HCT116 (cell line): Measurements from ENCODE around the gene IFIT1. TPM values are rescaled to one million over a fixed set of nuclear protein-coding genes. Genes with fewer than 3 reads are reported as not detected.
"Not testable (repeated sequence)": the region's sequence is repeated elsewhere in the genome, so short reads cannot be mapped to it uniquely, and the experiment has no call there.

ENCODE experiments used
- ATAC-seq: fragments of 200-7000 bp; cut with Tn5 transposase; 2 replicates; pipeline ENCODE4 v1.9.1; 2020; ENCODE audit warnings: mild to moderate bottlenecking, moderate library complexity
- BruUV-seq: library from RNA; stranded (reverse); fragments of 400-500 nt; replicated peaks from 2 replicates; lab custom pipeline; 2021; lab: Mats Ljungman, UMichigan
- CTCF ChIA-PET: fragments of 300-600 bp; sonication (Branson Sonifier 250); formaldehyde crosslinking; loops from one replicate; lab custom pipeline; 2021; ENCODE audit warnings: antibody characterized with exemption; lab: Charles Lee
- POLR2A ChIA-PET: fragments of 300-600, 350-600 bp; sonication (Branson Sonifier 250); formaldehyde crosslinking; loops from one replicate; lab custom pipeline; 2021; ENCODE audit warnings: antibody characterized with exemption; lab: Charles Lee
- RAD21 ChIA-PET, 2 experiments: fragments of 300-600 bp; sonication (Branson Sonifier 250); formaldehyde crosslinking; loops; one replicate each; lab custom pipeline; 2023; ENCODE audit warnings: low total read pairs in 2 of 2; ENCODE audit not compliant: uncharacterized antibody in 2 of 2, unreplicated experiment in 2 of 2, low non-redundant PET in 1 of 2; lab: Charles Lee
- DNase-seq: peaks from one replicate; pipeline ENCODE4 v3.0.0-alpha.2; 2010; ENCODE audit warnings: low read depth, low spot score
- H2AFZ ChIP-seq: fragments of 200-600 bp; shearing (Covaris generic), sonication (generic); 2 replicates; pipeline ENCODE4 v1.6.1; 2017; ENCODE audit warnings: low read depth, mixed run types, mixed read lengths, antibody characterized with exemption, low read length; ENCODE audit not compliant: poor library complexity, severe bottlenecking
- H3K27ac ChIP-seq: 2 replicates; pipeline ENCODE4 v1.5.1; 2012; ENCODE audit warnings: low read depth, low read length
- H3K27me3 ChIP-seq: fragments of 200-600 bp; sonication (generic); 2 replicates; pipeline ENCODE4 v1.6.1; 2016; ENCODE audit warnings: mixed run types, low read length, mixed read lengths; ENCODE audit not compliant: insufficient read depth
- H3K36me3 ChIP-seq, 2 experiments: fragments of 200-500 bp in 1 of 2; fragments of 200-600 bp in 1 of 2; sonication (Bioruptor generic) in 1 of 2; sonication (generic) in 1 of 2; 2 replicates each; pipeline versions ENCODE4 v1.5.1 to v1.6.1; 2014 to 2016; ENCODE audit warnings: low read length in 2 of 2, inconsistent platforms in 1 of 2, mixed read lengths in 1 of 2, mixed run types in 1 of 2; ENCODE audit not compliant: insufficient read depth in 2 of 2, control insufficient read depth in 1 of 2
- H3K4me1 ChIP-seq, 2 experiments: fragments of 200-600 bp in 1 of 2; sonication (generic) in 1 of 2; 2 replicates each; pipeline versions ENCODE4 v1.5.1 to v1.6.1; 2012 to 2017; ENCODE audit warnings: low read length in 2 of 2, inconsistent platforms in 1 of 2, mild to moderate bottlenecking in 1 of 2, mixed read lengths in 1 of 2, mixed run types in 1 of 2, moderate library complexity in 1 of 2; ENCODE audit not compliant: insufficient read depth in 2 of 2, control insufficient read depth in 1 of 2
- H3K4me2 ChIP-seq: fragments of 200-600 bp; sonication (generic); 2 replicates; pipeline ENCODE4 v1.6.1; 2017; ENCODE audit warnings: mixed run types, low read length, mixed read lengths
- H3K4me3 ChIP-seq, 2 experiments: fragments of 200-600 bp in 1 of 2; sonication (generic) in 1 of 2; replicated peaks in 1 of 2; 2 replicates each; pipeline ENCODE4 v1.5.1; 2011 to 2016; ENCODE audit warnings: low read length in 2 of 2, control low read depth in 1 of 2, low read depth in 1 of 2, mild to moderate bottlenecking in 1 of 2, mixed read lengths in 1 of 2, mixed run types in 1 of 2
- H3K79me2 ChIP-seq: fragments of 200-600 bp; sonication (generic); 2 replicates; pipeline ENCODE4 v1.6.1; 2017; ENCODE audit warnings: mild to moderate bottlenecking, mixed run types, low read length, moderate library complexity, mixed read lengths; ENCODE audit not compliant: insufficient read depth
- H3K9ac ChIP-seq: fragments of 200-600 bp; sonication (generic); 2 replicates; pipeline ENCODE4 v1.6.1; 2016; ENCODE audit warnings: low read length, mixed read lengths
- H3K9me2 ChIP-seq: fragments of 200-600 bp; sonication (generic), shearing (Covaris generic); 2 replicates; pipeline ENCODE4 v1.6.1; 2017; ENCODE audit warnings: mixed run types, mild to moderate bottlenecking, moderate library complexity; ENCODE audit not compliant: insufficient read depth
- H3K9me3 ChIP-seq, 2 experiments: fragments of 200-500 bp in 1 of 2; fragments of 200-600 bp in 1 of 2; sonication (Bioruptor generic) in 1 of 2; sonication (generic) in 1 of 2; 2 replicates each; pipeline ENCODE4 v1.6.1; 2014 to 2017; ENCODE audit warnings: low read length in 2 of 2, mixed read lengths in 2 of 2, inconsistent platforms in 1 of 2, low read depth in 1 of 2, mild to moderate bottlenecking in 1 of 2, mixed run types in 1 of 2, moderate library complexity in 1 of 2; ENCODE audit not compliant: control insufficient read depth in 1 of 2, insufficient read depth in 1 of 2
- H4K20me1 ChIP-seq: fragments of 200-600 bp; sonication (generic), shearing (Covaris generic); 2 replicates; pipeline ENCODE4 v1.6.1; 2017; ENCODE audit warnings: mixed run types, mild to moderate bottlenecking, moderate library complexity; ENCODE audit not compliant: insufficient read depth
- CBX3 ChIP-seq: IDR thresholded peaks from 2 replicates; pipeline ENCODE4 v1.6.1; 2012; ENCODE audit warnings: low read depth
- CEBPB ChIP-seq: IDR thresholded peaks from 2 replicates; pipeline ENCODE4 v1.6.1; 2012; ENCODE audit warnings: low read depth
- EGR1 ChIP-seq: IDR thresholded peaks from 2 replicates; pipeline ENCODE4 v1.6.1; 2012; ENCODE audit warnings: low read depth
- JUND ChIP-seq: IDR thresholded peaks from 2 replicates; pipeline ENCODE4 v1.6.1; 2012
- SRF ChIP-seq: IDR thresholded peaks from 2 replicates; pipeline ENCODE4 v1.6.1; 2012; ENCODE audit warnings: low read depth
- TCF7L2 ChIP-seq: IDR thresholded peaks from 2 replicates; pipeline ENCODE4 v1.7.0; 2011; ENCODE audit warnings: borderline replicate concordance, inconsistent platforms; ENCODE audit not compliant: insufficient read depth, insufficient read length; ENCODE audit errors: extremely low read depth
- ZFX ChIP-seq: fragments of 450-650 bp; IDR thresholded peaks from 2 replicates; pipeline ENCODE4 v1.6.1; 2017
- intact Hi-C: fragments of 100-400 bp; cut with micrococcal nuclease; formaldehyde crosslinking; loops from 2 replicates; pipeline ENCODE4 v1.10.0; 2022
- total RNA-seq: library from RNA; stranded (reverse); gene quantifications from one replicate; pipeline ENCODE4 v1.2.1, GENCODE V29; 2021; ENCODE audit not compliant: unreplicated experiment

IFIT1 gene
- total RNA-seq, 1 experiment from 2014 or later = 3.6 TPM

GRCh38 chr10:89348975-89349374 lies 43.4 kb upstream of the IFIT1 start:
- ChIA-PET RAD21 (no interaction called here), POLR2A (no interaction called here), CTCF (no interaction called here)
- Histone ChIP-seq H3K27me3 (no peaks in the 10 kb centered on the region), H3K79me2 (no peaks in the 10 kb centered on the region), H3K4me3 (no peak overlapping the region), H3K9me2 (no peaks in the 10 kb centered on the region), H3K4me1 (peaks cover 16 to 25% of the 10 kb centered on the region in 2 experiments), H3K36me3 (no peaks in the 10 kb centered on the region), H4K20me1 (no peaks in the 10 kb centered on the region), H2AFZ (no peak overlapping the region), H3K4me2 (no peak overlapping the region), H3K9ac (no peak overlapping the region), H3K9me3 (no peaks in the 10 kb centered on the region), H3K27ac (no peak overlapping the region)
- no peak for DNase-seq
- intact Hi-C loops = no loop called here
- no peak for TF ChIP-seq EGR1
- no peak for TF ChIP-seq JUND
- TF ChIP-seq TCF7L2 = no peak
- TF ChIP-seq CEBPB = no peak
- no peak for TF ChIP-seq CBX3
- TF ChIP-seq ZFX = no peak
- no peak for TF ChIP-seq SRF
- BruUV-seq = no TSS peak
- no peak for ATAC-seq

- RAD21 ChIA-PET, ATAC-seq, H2AFZ ChIP-seq, H3K36me3 ChIP-seq, CTCF ChIA-PET, POLR2A ChIA-PET, H3K79me2 ChIP-seq, H4K20me1 ChIP-seq, H3K27me3 ChIP-seq, H3K27ac ChIP-seq, H3K9me3 ChIP-seq, DNase-seq, H3K4me3 ChIP-seq, H3K9me2 ChIP-seq, intact Hi-C loops, BruUV-seq: not testable (repeated sequence)
- peak overlapping the region; percentile 69; the same call in 1 of the 2 replicates for H3K4me2 ChIP-seq
- H3K9ac ChIP-seq = peak overlapping the region; percentile 23; the same call in 1 of the 2 replicates
- peaks cover 16 to 25% of the 10 kb centered on the region in 2 experiments for H3K4me1 ChIP-seq
Measured at GRCh38 chr10:89350631-89351315, 41.6 kb upstream of the IFIT1 start.
